HepG2 (cell line): Measurements from ENCODE around the gene KCNC2. TPM values are rescaled to one million over a fixed set of nuclear protein-coding genes. Genes with fewer than 3 reads are reported as not detected.
A peak's percentile ranks its signal among the peaks of the same experiment; 100 is the strongest.

Source experiments
- ATAC-seq: fragments of 200-7000 bp; cut with Tn5 transposase; 3 replicates; pipeline ENCODE4 v1.9.1; 2020; ENCODE audit warnings: mild to moderate bottlenecking, moderate library complexity
- BruUV-seq: library from RNA; stranded (reverse); fragments of 400-500 nt; replicated peaks from 2 replicates; lab custom pipeline; 2021; lab: Mats Ljungman, UMichigan
- CTCF ChIA-PET: fragments of 300-600 bp; formaldehyde crosslinking; extraction: SDS; loops from one replicate; lab custom pipeline; 2021; ENCODE audit warnings: low total read pairs, inconsistent platforms, low intra/inter-chr PET ratio; lab: Yijun Ruan, JAX
- POLR2A ChIA-PET: fragments of 350-600 bp; sonication (Branson Sonifier 250); formaldehyde crosslinking; loops from one replicate; lab custom pipeline; 2020; ENCODE audit warnings: antibody characterized with exemption, inconsistent platforms; lab: Yijun Ruan, JAX
- DNase-seq: peaks from one replicate; pipeline ENCODE4 v3.0.0-alpha.2; 2015; ENCODE audit warnings: low spot score
- FAIRE-seq: peaks from 3 replicates; lab custom pipeline; 2011; peaks lifted over from hg19 to GRCh38; lab: Jason Lieb, UNC
- H2AFZ ChIP-seq: one replicate; pipeline ENCODE4 v1.6.1; 2011; ENCODE audit warnings: low read length, inconsistent platforms
- H3K27ac ChIP-seq: fragments of 300-600 bp; 3 replicates; pipeline ENCODE4 v1.8.0; 2011; ENCODE audit warnings: mixed run types, mild to moderate bottlenecking, mixed read lengths, low read length, inconsistent platforms; ENCODE audit not compliant: insufficient read depth; ENCODE audit errors: extremely low read length
- H3K27me3 ChIP-seq, 2 experiments: fragments of 200-600 bp in 1 of 2; 2 replicates in 1 of 2; 3 replicates in 1 of 2; pipeline versions ENCODE4 v1.6.0 to v1.8.0; 2011; ENCODE audit warnings: low read length in 2 of 2, mild to moderate bottlenecking in 2 of 2, moderate library complexity in 2 of 2, inconsistent platforms in 1 of 2; ENCODE audit not compliant: insufficient read depth in 2 of 2, control insufficient read depth in 1 of 2
- H3K36me3 ChIP-seq, 2 experiments: fragments of 200-600 bp in 1 of 2; replicated peaks in 1 of 2; 2 replicates in 1 of 2; 3 replicates in 1 of 2; pipeline versions ENCODE4 v1.5.1 to v1.8.0; 2011; ENCODE audit warnings: low read length in 2 of 2, inconsistent platforms in 1 of 2; ENCODE audit not compliant: insufficient read depth in 2 of 2, control insufficient read depth in 1 of 2
- H3K4me1 ChIP-seq: 2 replicates; pipeline ENCODE4 v1.5.1; 2012; ENCODE audit warnings: low read length, inconsistent platforms; ENCODE audit not compliant: insufficient read depth
- H3K4me2 ChIP-seq: 2 replicates; pipeline ENCODE4 v1.6.0; 2011; ENCODE audit warnings: low read depth, low read length, inconsistent platforms
- H3K4me3 ChIP-seq, 3 experiments: fragments of 200-600 bp in 1 of 3; sonication (generic), shearing (Covaris generic) in 1 of 3; replicated peaks in 1 of 3; 2 replicates each; pipeline ENCODE4 v1.5.1; 2011 to 2016; ENCODE audit warnings: low read length in 3 of 3, inconsistent platforms in 2 of 3, low read depth in 2 of 3, mild to moderate bottlenecking in 2 of 3, control low read depth in 1 of 3, mixed read lengths in 1 of 3; ENCODE audit not compliant: insufficient read depth in 1 of 3
- H3K79me2 ChIP-seq: one replicate; pipeline ENCODE4 v1.6.1; 2011; ENCODE audit warnings: low read length, inconsistent platforms; ENCODE audit not compliant: insufficient read depth
- H3K9ac ChIP-seq: 2 replicates; pipeline ENCODE4 v1.6.0; 2011; ENCODE audit warnings: mild to moderate bottlenecking, low read depth, low read length, inconsistent platforms; ENCODE audit not compliant: insufficient read depth
- H3K9me3 ChIP-seq: 2 replicates; pipeline ENCODE4 v1.5.1; 2012; ENCODE audit warnings: mild to moderate bottlenecking, low read length
- H4K20me1 ChIP-seq: 2 replicates; pipeline ENCODE4 v1.6.0; 2011; ENCODE audit warnings: inconsistent platforms, mild to moderate bottlenecking, low read length, moderate library complexity; ENCODE audit not compliant: insufficient read depth
- ATAD3A ChIP-seq: sonication (generic); formaldehyde crosslinking; IDR thresholded peaks from 2 replicates; pipeline ENCODE4 v1.4.0; 2020; ENCODE audit warnings: missing genetic modification reagents
- CHCHD3 ChIP-seq: sonication (generic); formaldehyde crosslinking; IDR thresholded peaks from 2 replicates; pipeline ENCODE4 v1.8.0; 2022; ENCODE audit warnings: mild to moderate bottlenecking, missing genetic modification reagents, moderate library complexity
- IRX3 ChIP-seq: sonication (generic); formaldehyde crosslinking; IDR thresholded peaks from 2 replicates; pipeline ENCODE4 v1.8.1; 2023; ENCODE audit warnings: mild to moderate bottlenecking, low read depth, missing genetic modification reagents, borderline replicate concordance
- MTA1 ChIP-seq: sonication (generic); formaldehyde crosslinking; IDR thresholded peaks from 2 replicates; pipeline ENCODE4 v1.4.0; 2020; ENCODE audit warnings: missing genetic modification reagents, mild to moderate bottlenecking, borderline replicate concordance
- NFIB ChIP-seq: sonication (generic); formaldehyde crosslinking; IDR thresholded peaks from 2 replicates; pipeline ENCODE4 v1.9.0; 2021; ENCODE audit warnings: missing genetic modification reagents, mild to moderate bottlenecking, borderline replicate concordance
- ONECUT2 ChIP-seq: sonication (generic); formaldehyde crosslinking; IDR thresholded peaks from 2 replicates; pipeline ENCODE4 v1.4.0; 2020; ENCODE audit warnings: missing genetic modification reagents
- ZFP1 ChIP-seq: IDR thresholded peaks from 2 replicates; pipeline ENCODE4 v1.6.1; 2016
- ZNF549 ChIP-seq: sonication (generic); formaldehyde crosslinking; IDR thresholded peaks from 2 replicates; pipeline ENCODE4 v1.5.0; 2020; ENCODE audit warnings: missing genetic modification reagents
- WGBS: methylation state at CpG from one replicate; pipeline ENCODE4 v1.1.6; 2017; ENCODE audit warnings: low lambda C conversion rate; 5-methylcytosine and 5-hydroxymethylcytosine counted together
- in situ Hi-C: cut with HindIII; loops from 2 replicates; pipeline ENCODE4 v1.10.0; 2017; ENCODE audit warnings: low pct_unique_long_range_greater_than_20kb; ENCODE audit not compliant: extremely low pct_ligation_motif_present
- intact Hi-C: fragments of 100-400 bp; cut with micrococcal nuclease; formaldehyde crosslinking; loops from one replicate; pipeline ENCODE4 v1.10.0; 2022; ENCODE audit not compliant: unreplicated experiment
- polyA plus RNA-seq, 8 experiments: library from polyadenylated mRNA; depleted of rRNA in 3 of 8; stranded (reverse) in 7 of 8; unstranded in 1 of 8; fragments of >200 nt; fragmentation: Illumina TruSeq in 4 of 8; extraction: Trizol in 4 of 8; gene quantifications; 2 replicates each; pipeline versions ENCODE4 v1.2.1 to v1.2.3, GENCODE V29; 2011 to 2016; ENCODE audit warnings: low read depth in 4 of 8, missing spikeins in 1 of 8, mixed read lengths in 1 of 8; ENCODE audit not compliant: insufficient read depth in 1 of 8
- total RNA-seq, 5 experiments: library from RNA; depleted of rRNA; stranded (reverse); fragments of >200 nt; fragmentation: Illumina TruSeq; extraction: Trizol; gene quantifications; 2 replicates each; pipeline ENCODE4 v1.2.3, GENCODE V29; 2016; ENCODE audit warnings: low read depth in 1 of 5

KCNC2 gene
- total and polyA plus RNA-seq, 2 of the 13 experiments (the other 11 are each of a cell fraction or from before 2014, with no cell fraction given), result not detected

DNA sequence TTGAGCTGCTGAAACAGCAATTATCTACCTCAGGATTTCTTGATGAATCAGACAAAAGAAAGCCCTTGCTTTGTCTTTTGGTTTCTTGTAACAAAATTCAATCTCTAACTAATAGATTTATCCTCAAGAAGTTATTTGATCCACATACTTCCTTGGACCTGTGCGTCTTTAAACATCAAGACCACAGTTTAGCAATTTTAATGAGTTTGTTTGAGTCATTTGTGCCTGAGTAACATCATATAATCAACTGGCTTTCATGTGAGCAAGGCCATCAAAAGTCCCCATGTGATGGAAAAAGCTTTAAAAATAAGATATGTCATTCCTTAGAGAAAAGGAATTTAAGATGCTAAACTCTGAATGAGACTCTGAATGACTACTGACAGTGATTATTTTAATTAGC, 52.3 kb downstream of the KCNC2 start:
- POLR2A ChIA-PET, result no interaction called here
- intact Hi-C loops, result no loop called here
- H3K4me1 ChIP-seq, result no peaks in the 10 kb centered on the region
- H3K4me2 ChIP-seq, result no peak overlapping the region
- in situ Hi-C loops, result no loop called here
- H3K27ac ChIP-seq, result no peak overlapping the region
- H3K4me3 ChIP-seq, result no peak overlapping the region
- no peaks in the 10 kb centered on the region for H3K36me3 ChIP-seq
- no peaks in the 10 kb centered on the region for H3K9me3 ChIP-seq
- H4K20me1 ChIP-seq, result no peaks in the 10 kb centered on the region
- CTCF ChIA-PET, result no interaction called here
- H2AFZ ChIP-seq, result no peak overlapping the region
- no peak overlapping the region for H3K9ac ChIP-seq
- ATAC-seq (no peak), DNase-seq (no peak), FAIRE-seq (no peak)
- BruUV-seq, result no TSS peak
- no peaks in the 10 kb centered on the region for H3K79me2 ChIP-seq
- WGBS, result 0% methylated on average over 1 of the region's 1 CpG
- TF ChIP-seq IRX3 (CRISPR knock-in tag) (no peak), NFIB (CRISPR knock-in tag) (no peak), ATAD3A (CRISPR knock-in tag) (no peak), ZFP1 (CRISPR knock-in tag) (no peak), CHCHD3 (CRISPR knock-in tag) (no peak)
- H3K27me3 ChIP-seq, result no peaks in the 10 kb centered on the region

DNA sequence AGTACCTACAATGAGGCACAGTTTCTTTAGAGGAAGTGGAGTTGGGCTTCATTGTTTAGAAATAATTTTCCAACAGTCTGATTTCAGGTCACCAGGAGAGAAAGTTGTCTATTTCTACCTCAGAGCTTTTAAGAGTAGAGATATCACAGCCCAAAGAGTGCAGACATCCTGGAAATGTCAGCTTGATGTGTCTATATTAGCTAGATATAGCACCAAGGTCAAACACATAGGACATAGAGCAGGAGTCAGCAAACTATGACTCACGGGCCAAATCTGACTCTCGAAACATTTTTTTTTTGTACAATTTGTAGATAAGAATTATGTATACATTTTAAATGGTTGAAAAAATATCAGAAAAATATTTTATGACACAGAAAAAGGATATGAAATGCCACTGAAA, 53.7 kb downstream of the KCNC2 start:
- POLR2A ChIA-PET, result no interaction called here
- 0% methylated on average over 2 of the region's 2 CpGs for WGBS

More for the DNA sequence above, 53.7 kb downstream of the KCNC2 start:
- no peaks in the 10 kb centered on the region for H4K20me1 ChIP-seq
- CTCF ChIA-PET, result no interaction called here
- H3K9me3 ChIP-seq, result no peaks in the 10 kb centered on the region
- in situ Hi-C loops (no loop called here), intact Hi-C loops (no loop called here)
- H3K4me2 ChIP-seq, result no peak overlapping the region
- FAIRE-seq (no peak), ATAC-seq (peak; percentile 50; the same call in 2 of the 3 replicates), DNase-seq (peak; percentile 3)
- no TSS peak for BruUV-seq
- no peak overlapping the region for H2AFZ ChIP-seq
- no peaks in the 10 kb centered on the region for H3K36me3 ChIP-seq
- H3K79me2 ChIP-seq, result no peaks in the 10 kb centered on the region
- no peaks in the 10 kb centered on the region for H3K27me3 ChIP-seq
- TF ChIP-seq ONECUT2 (CRISPR knock-in tag) (no peak), MTA1 (CRISPR knock-in tag) (no peak), ZNF549 (no peak)
- H3K9ac ChIP-seq, result no peak overlapping the region
- no peak overlapping the region for H3K4me3 ChIP-seq
- no peak overlapping the region for H3K27ac ChIP-seq
- no peaks in the 10 kb centered on the region for H3K4me1 ChIP-seq
